Uterus (tissue), 4 donors: ENCODE measurements around the gene S1PR1. TPM values are rescaled to one million over a fixed set of nuclear protein-coding genes. Genes with fewer than 3 reads are reported as not detected.
"Not testable (repeated sequence)": the region's sequence is repeated elsewhere in the genome, so short reads cannot be mapped to it uniquely, and the experiment has no call there.

Experiments
- DNase-seq, 2 donors: peaks; one replicate each; pipeline ENCODE4 v3.0.0-alpha.2; 2019 to 2020
- H3K27ac ChIP-seq, 2 donors: fragments of 200-600 bp; sonication (generic); 1 replicate in 1 of 2; 2 replicates in 1 of 2; pipeline ENCODE4 v1.5.1; 2016 to 2018
- H3K27me3 ChIP-seq, 2 donors: fragments of 200-600 bp; sonication (generic); one replicate each; pipeline ENCODE4 v1.5.1; 2018 to 2019; ENCODE audit warnings: control low read depth in 1 of 2
- H3K36me3 ChIP-seq, 2 donors: fragments of 200-600 bp; sonication (generic); one replicate each; pipeline ENCODE4 v1.5.1; 2019; ENCODE audit warnings: control low read depth in 1 of 2
- H3K4me1 ChIP-seq, 2 donors: fragments of 200-600 bp; sonication (generic); one replicate each; pipeline ENCODE4 v1.5.1; 2018 to 2019; ENCODE audit warnings: control low read depth in 1 of 2
- H3K4me3 ChIP-seq, 2 donors: fragments of 200-600 bp; sonication (generic); 1 replicate in 1 of 2; 2 replicates in 1 of 2; pipeline ENCODE4 v1.5.1; 2018 to 2019; ENCODE audit warnings: mild to moderate bottlenecking in 1 of 2
- H3K9me3 ChIP-seq, 2 donors: fragments of 200-600 bp; sonication (generic); one replicate each; pipeline ENCODE4 v1.5.1; 2019; ENCODE audit warnings: control low read depth in 1 of 2
- CTCF ChIP-seq, 4 experiments: fragments of 200-600 bp in 2 of 4; fragments of 450-650 bp in 2 of 4; sonication (generic) in 2 of 4; IDR thresholded peaks; one replicate each; pipeline ENCODE4 v1.5.1; 2016 to 2019; ENCODE audit warnings: antibody characterized with exemption in 4 of 4, mild to moderate bottlenecking in 2 of 4, moderate library complexity in 1 of 4
- POLR2A ChIP-seq, 2 donors: fragments of 450-650 bp; IDR thresholded peaks; one replicate each; pipeline ENCODE4 v1.6.1; 2016; ENCODE audit warnings: antibody characterized with exemption in 2 of 2, mild to moderate bottlenecking in 1 of 2, moderate library complexity in 1 of 2
- intact Hi-C: fragments of 100-400 bp; cut with DNase I; formaldehyde crosslinking; loops from one replicate; pipeline ENCODE4 v1.15.1; 2023; ENCODE audit warnings: low total_unique reads
- total RNA-seq, 4 donors: library from RNA; depleted of rRNA in 3 of 4; stranded (reverse); fragments of >200 nt in 3 of 4; gene quantifications; one replicate each; pipeline versions ENCODE4 v1.1.0 to v1.2.4, GENCODE V29; 2014 to 2023
- donor health status: DM: yes; HTN: yes; CAD: no.

The S1PR1 gene
- 10 to 100 TPM; 25.6 to 97.9 (median 64.2) TPM for total RNA-seq

GRCh38 chr1:101236516-101237228, at the start of gene S1PR1:
S1PR1 (plus strand) TSS chr1:101237019; CDS start chr1:101238985, 1,966 bp downstream.
- intact Hi-C loops = no loop called here
- TF ChIP-seq POLR2A (IDR thresholded peaks at IDR 0.05) (peak in 1 of 2 donors; percentile 27), CTCF (IDR thresholded peaks at IDR 0.05) (no peak)
- peaks cover 0 to 4% of the 10 kb centered on the region in 2 donors for H3K27me3 ChIP-seq

GRCh38 chr1:101187297-101187696, 49.5 kb upstream of the S1PR1 start:
- Histone ChIP-seq H3K9me3 (no peaks in the 10 kb centered on the region), H3K36me3 (no peaks in the 10 kb centered on the region), H3K4me1 (no peaks in the 10 kb centered on the region), H3K27me3 (no peaks in the 10 kb centered on the region), H3K27ac (peak overlapping the region in 1 of 2 donors; percentile 64), H3K4me3 (no peak overlapping the region)
- DNase-seq = no peak
- TF ChIP-seq CTCF (IDR thresholded peaks at IDR 0.05) = no peak
- TF ChIP-seq POLR2A (IDR thresholded peaks at IDR 0.05) = no peak
- intact Hi-C loops = no loop called here

More at GRCh38 chr1:101236516-101237228, at the start of gene S1PR1:
- peak; percentile 45 to 66 for DNase-seq
- Histone ChIP-seq H3K4me1 (peaks cover 0 to 4% of the 10 kb centered on the region in 2 donors), H3K36me3 (no peaks in the 10 kb centered on the region), H3K4me3 (peak within 1 kb of the TSS; percentile 36 to 48), H3K27ac (peak within 1 kb of the TSS; percentile 77 to 84), H3K9me3 (no peaks in the 10 kb centered on the region)

GRCh38 chr1:101188331-101188730, 48.5 kb upstream of the S1PR1 start:
- Histone ChIP-seq H3K4me1 (no peaks in the 10 kb centered on the region), H3K9me3 (no peaks in the 10 kb centered on the region), H3K27ac (no peak overlapping the region), H3K27me3 (no peaks in the 10 kb centered on the region), H3K36me3 (no peaks in the 10 kb centered on the region), H3K4me3 (no peak overlapping the region)
- intact Hi-C loops = no loop called here
- TF ChIP-seq CTCF (IDR thresholded peaks at IDR 0.05) (no peak), POLR2A (IDR thresholded peaks at IDR 0.05) (no peak)
- DNase-seq = no peak

- H3K27ac ChIP-seq, DNase-seq, intact Hi-C loops, H3K4me1 ChIP-seq, H3K27me3 ChIP-seq, H3K9me3 ChIP-seq, H3K36me3 ChIP-seq, H3K4me3 ChIP-seq: not testable (repeated sequence)
Observed at GRCh38 chr1:101188968-101189367, 47.9 kb upstream of the S1PR1 start.

- H3K9me3 ChIP-seq = no peaks in the 10 kb centered on the region
- no peaks in the 10 kb centered on the region for H3K4me1 ChIP-seq
- no peak overlapping the region for H3K27ac ChIP-seq
- no peak for TF ChIP-seq CTCF (IDR thresholded peaks at IDR 0.05)
- TF ChIP-seq POLR2A (IDR thresholded peaks at IDR 0.05) = no peak
- H3K36me3 ChIP-seq = no peaks in the 10 kb centered on the region
- no peak for DNase-seq
- H3K4me3 ChIP-seq = no peak overlapping the region
- H3K27me3 ChIP-seq = no peaks in the 10 kb centered on the region
- intact Hi-C loops = no loop called here
Observed at GRCh38 chr1:101190441-101190840, 46.4 kb upstream of the S1PR1 start.
